Astrocyte of the cerebellum (primary cell): ENCODE results near the gene AP5Z1.

ENCODE experiments used
- DNase-seq: peaks from one replicate; pipeline ENCODE4 v3.0.0-alpha.2; 2011; ENCODE audit warnings: low read depth
- H3K4me3 ChIP-seq: 2 replicates; pipeline ENCODE4 v1.5.1; 2011; ENCODE audit warnings: mild to moderate bottlenecking, low read depth, low read length, moderate library complexity
- in situ Hi-C: cut with HindIII; loops from 2 replicates; pipeline ENCODE4 v1.10.0; 2017; ENCODE audit warnings: low sequenced_read_pairs
- TF ChIP-seq, protein P1 (sequence below): IDR thresholded peaks from 2 replicates; pipeline ENCODE4 v1.5.1; 2012; ENCODE audit warnings: low read length, low read depth, moderate library complexity, mild to moderate bottlenecking; ENCODE audit errors: missing control alignments

AP5Z1 gene

DNA sequence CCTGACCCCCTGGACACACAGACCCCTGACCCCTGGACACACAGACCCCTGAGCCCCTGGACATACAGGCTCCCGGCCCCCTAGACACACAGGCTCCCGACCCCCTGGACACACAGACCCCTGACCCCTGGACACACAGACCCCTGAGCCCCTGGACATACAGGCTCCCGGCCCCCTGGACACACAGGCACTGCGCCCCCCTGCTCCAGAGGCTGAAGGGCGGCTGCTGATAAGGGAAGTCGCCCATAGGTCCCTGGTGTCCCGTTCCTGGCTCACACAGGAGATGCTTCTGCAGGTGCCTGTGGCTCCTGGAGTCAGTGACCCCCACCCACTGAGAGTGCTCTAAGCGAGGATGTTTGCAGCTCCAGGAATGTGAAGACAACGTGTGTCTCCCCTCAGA, 3.7 kb upstream of the AP5Z1 start:
- in situ Hi-C loops: no loop called here

DNA sequence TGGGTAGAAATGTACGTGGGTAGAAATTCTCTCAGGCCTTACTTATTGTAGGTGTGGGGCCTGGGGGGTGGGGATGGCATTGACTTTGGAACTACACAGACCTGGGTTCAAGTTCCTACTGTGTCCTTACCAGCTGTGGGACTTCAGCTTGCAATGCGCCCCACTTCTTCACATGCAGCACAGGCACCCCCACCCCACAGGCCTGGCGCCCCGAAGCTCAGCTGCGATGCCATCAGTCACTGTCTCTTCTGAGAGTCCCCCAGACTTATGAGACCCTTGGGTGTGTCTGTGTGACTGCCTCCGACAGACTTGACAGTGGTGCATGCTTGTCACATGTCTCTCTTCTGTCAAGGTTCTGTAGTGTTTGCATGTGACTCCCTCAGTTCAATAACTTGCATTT, 3.1 kb upstream of the AP5Z1 start:
- no peak for DNase-seq
- no peak overlapping the region for H3K4me3 ChIP-seq
- TF ChIP-seq, protein P1, sequence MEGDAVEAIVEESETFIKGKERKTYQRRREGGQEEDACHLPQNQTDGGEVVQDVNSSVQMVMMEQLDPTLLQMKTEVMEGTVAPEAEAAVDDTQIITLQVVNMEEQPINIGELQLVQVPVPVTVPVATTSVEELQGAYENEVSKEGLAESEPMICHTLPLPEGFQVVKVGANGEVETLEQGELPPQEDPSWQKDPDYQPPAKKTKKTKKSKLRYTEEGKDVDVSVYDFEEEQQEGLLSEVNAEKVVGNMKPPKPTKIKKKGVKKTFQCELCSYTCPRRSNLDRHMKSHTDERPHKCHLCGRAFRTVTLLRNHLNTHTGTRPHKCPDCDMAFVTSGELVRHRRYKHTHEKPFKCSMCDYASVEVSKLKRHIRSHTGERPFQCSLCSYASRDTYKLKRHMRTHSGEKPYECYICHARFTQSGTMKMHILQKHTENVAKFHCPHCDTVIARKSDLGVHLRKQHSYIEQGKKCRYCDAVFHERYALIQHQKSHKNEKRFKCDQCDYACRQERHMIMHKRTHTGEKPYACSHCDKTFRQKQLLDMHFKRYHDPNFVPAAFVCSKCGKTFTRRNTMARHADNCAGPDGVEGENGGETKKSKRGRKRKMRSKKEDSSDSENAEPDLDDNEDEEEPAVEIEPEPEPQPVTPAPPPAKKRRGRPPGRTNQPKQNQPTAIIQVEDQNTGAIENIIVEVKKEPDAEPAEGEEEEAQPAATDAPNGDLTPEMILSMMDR: no peak
- in situ Hi-C loops: no loop called here

More for the DNA sequence above, 3.7 kb upstream of the AP5Z1 start:
- no peak for DNase-seq
- H3K4me3 ChIP-seq: no peak overlapping the region
- TF ChIP-seq, protein P1: no peak

DNA sequence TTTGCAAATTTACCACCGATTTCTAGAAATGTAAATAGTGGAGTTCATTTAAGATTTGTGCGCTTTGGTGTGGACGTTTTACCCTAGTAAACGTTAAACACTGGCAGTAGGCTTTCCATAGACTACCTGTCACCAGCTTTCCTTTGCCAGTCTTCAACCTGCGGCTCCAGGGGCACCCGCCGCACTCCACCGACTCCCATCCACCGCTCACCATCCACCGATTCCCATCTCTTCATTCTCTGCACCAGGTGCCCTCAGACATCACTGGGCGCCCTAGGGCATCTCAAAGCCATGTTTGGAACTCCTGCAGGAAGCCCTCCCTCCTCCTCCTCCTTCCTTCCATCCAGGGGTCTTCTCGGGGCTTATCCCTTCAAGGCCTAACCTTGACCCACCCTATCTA, 1.4 kb upstream of the AP5Z1 start:
- in situ Hi-C loops: no loop called here

DNA sequence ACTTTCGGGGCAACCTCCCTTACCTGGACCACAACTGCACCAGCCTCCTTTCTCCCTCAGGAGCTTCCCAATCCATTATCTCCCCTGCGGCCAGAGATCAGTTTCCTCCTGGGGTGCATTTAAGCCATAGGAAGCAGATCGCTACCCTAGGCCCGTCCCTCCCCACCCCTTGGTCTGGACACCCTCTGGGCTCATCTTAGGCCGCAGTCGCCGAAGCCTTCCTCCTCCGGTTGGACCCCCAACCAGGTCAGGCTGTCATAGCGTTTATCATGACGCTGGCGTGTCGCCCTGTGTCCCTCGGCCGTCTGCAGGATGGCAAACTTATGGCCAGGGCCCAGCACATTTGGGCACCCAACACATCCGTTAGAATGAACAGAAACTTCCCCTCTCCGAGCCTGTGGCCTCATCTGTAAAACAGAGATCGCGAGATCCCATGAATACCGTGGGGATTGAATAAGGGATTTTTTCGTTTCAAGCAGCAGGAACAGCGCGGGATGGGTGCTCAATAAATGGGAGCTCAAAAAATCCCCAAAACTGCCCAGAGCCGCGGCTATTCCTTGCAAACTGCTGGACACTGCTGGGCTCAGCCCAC, 669 bp upstream of the AP5Z1 start:
- peak overlapping the region; percentile 98 for H3K4me3 ChIP-seq
- in situ Hi-C loops: no loop called here
- DNase-seq: peak; percentile 53
- TF ChIP-seq, protein P1: no peak

More for the DNA sequence above, 1.4 kb upstream of the AP5Z1 start:
- no peak for DNase-seq
- TF ChIP-seq, protein P1: no peak
- no peak overlapping the region for H3K4me3 ChIP-seq

DNA sequence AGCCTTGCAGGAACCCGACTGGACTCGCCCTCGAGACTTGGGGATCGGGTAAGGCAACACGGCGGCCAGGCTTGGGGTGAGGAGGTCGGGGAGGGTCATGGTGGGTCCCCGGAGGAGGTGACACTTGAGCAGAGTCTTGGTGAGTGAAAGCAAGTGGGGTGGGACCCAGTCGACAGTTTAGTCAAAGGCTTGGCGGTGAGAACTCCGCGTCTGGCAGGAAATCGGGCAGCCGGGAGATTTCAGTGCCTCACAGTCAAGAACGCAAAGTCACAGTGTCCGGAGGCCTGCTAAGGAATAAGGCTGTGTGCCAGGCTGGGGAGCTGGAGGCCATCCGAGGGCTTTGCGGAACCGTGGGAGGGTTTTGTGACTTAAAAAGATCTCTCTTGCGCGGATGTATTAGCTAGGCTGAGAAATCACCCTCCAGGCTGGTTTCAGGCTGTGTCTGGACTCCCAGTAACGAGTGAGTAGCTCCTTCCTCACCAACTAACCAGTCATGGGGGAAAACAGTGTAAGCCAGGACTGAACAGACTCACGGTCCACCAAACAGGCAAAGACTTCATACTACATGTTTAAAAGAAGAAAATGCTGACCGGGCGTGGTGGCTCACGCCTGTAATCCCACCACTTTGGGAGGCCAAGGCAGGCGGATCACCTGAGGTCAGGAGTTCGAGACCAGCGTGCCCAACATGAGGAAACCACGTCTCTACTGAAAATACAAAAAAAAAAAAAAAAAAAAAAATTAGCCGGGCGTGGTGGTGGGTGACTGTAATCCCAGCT, 613 bp downstream of the AP5Z1 start:
- peak overlapping the region; percentile 98 for H3K4me3 ChIP-seq
- TF ChIP-seq, protein P1: no peak
- in situ Hi-C loops: no loop called here
- no peak for DNase-seq

DNA sequence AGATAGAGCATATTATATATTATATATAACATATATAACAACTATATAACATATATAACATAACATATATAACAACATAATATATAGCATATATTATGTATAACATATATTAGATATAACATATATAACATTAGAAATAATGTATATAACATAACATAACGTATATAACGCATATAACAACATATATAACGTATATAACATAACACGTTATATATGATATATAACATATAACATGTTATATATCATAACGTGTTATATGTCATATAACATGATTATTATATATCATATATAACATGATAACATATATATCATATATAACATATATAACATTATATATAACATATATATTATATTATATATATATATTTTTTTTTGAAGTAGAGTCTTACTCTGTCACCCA, 3.7 kb downstream of the AP5Z1 start:
- no peak for DNase-seq
- in situ Hi-C loops: no loop called here
- no peak overlapping the region for H3K4me3 ChIP-seq
- TF ChIP-seq, protein P1: no peak
